GM06990 (cell line): ENCODE measurements around the gene RASGEF1B.
A peak's percentile ranks its signal among the peaks of the same experiment; 100 is the strongest.

ENCODE experiments used
- DNase-seq: peaks from one replicate; pipeline ENCODE4 v3.0.0-alpha.2; 2011; ENCODE audit not compliant: insufficient read length; ENCODE audit errors: extremely low read depth
- H3K27me3 ChIP-seq: replicated peaks from 2 replicates; pipeline ENCODE4 v1.6.0; 2011; ENCODE audit warnings: low read length; ENCODE audit not compliant: control insufficient read depth, insufficient read depth
- H3K36me3 ChIP-seq: 2 replicates; pipeline ENCODE4 v1.5.1; 2011; ENCODE audit warnings: low read length; ENCODE audit not compliant: control insufficient read depth, insufficient read depth
- H3K4me3 ChIP-seq: replicated peaks from 2 replicates; pipeline ENCODE4 v1.5.1; 2011; ENCODE audit warnings: low read depth, mild to moderate bottlenecking, control low read depth, low read length
- CTCF ChIP-seq: IDR thresholded peaks from 2 replicates; pipeline ENCODE4 v1.5.1; 2011; ENCODE audit warnings: low read length, control low read depth, mild to moderate bottlenecking, inconsistent platforms; ENCODE audit not compliant: insufficient read depth, poor library complexity, severe bottlenecking

The RASGEF1B gene

GRCh38 chr4:81508411-81509185, 36.9 kb upstream of the RASGEF1B start:
- peak; percentile 20 for DNase-seq
- no peaks in the 10 kb centered on the region for H3K36me3 ChIP-seq
- no peak for TF ChIP-seq CTCF
- no peak overlapping the region for H3K4me3 ChIP-seq
- H3K27me3 ChIP-seq = no peaks in the 10 kb centered on the region; the same call in 1 of the 2 replicates

- Histone ChIP-seq H3K4me3 (no peak overlapping the region), H3K27me3 (no peaks in the 10 kb centered on the region; the same call in 1 of the 2 replicates), H3K36me3 (no peaks in the 10 kb centered on the region)
- no peak for DNase-seq
- no peak for TF ChIP-seq CTCF
Measured at GRCh38 chr4:81507530-81507929, 35.8 kb upstream of the RASGEF1B start.

- no peak for TF ChIP-seq CTCF
- peak; percentile 20 for DNase-seq
- H3K4me3 ChIP-seq = no peak overlapping the region
- H3K36me3 ChIP-seq = no peaks in the 10 kb centered on the region
- no peaks in the 10 kb centered on the region for H3K27me3 ChIP-seq
Measured at GRCh38 chr4:81506731-81507130, 35.0 kb upstream of the RASGEF1B start.

- DNase-seq = no peak
- Histone ChIP-seq H3K36me3 (no peaks in the 10 kb centered on the region), H3K4me3 (no peak overlapping the region), H3K27me3 (no peaks in the 10 kb centered on the region; the same call in 1 of the 2 replicates)
- no peak for TF ChIP-seq CTCF
Measured at GRCh38 chr4:81505726-81506125, 34.0 kb upstream of the RASGEF1B start.

DNA sequence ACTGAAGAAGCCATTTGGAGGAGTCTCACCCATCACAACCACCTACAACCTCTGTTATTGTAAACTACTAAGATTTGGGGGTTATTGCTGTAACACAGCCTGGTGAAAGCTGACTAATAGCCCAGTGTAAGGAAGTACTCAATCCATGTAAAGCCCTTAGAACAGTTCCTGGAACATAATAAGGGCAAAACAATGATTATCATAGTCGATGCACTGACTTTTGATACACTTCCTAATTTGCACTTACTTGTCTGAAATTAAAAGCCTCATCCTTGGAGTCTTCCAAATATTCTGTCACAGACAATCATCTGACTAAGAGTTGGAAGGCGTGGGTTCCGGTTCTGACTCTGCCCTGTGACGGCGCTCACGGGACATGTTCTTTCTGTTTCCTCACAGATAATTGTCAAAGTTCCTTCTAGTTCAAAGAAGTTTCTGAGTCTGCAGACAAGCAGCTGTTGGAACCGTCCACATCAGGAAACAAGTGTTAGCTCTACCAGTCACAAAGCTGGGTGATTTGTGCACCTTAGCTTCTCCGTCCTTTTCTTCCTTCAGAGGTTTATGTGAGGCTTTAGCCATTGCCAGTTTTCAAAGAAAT, 33.4 kb upstream of the RASGEF1B start:
- TF ChIP-seq CTCF = peak; percentile 15
- no peak overlapping the region for H3K4me3 ChIP-seq
- no peaks in the 10 kb centered on the region; the same call in 1 of the 2 replicates for H3K27me3 ChIP-seq
- peak; percentile 20 for DNase-seq
- H3K36me3 ChIP-seq = no peaks in the 10 kb centered on the region
